GM12873 (cell line): ENCODE results near the gene ATRIP.

Experiments used
- TF ChIP-seq, protein P1 (sequence below): IDR thresholded peaks from 2 replicates; pipeline ENCODE4 v1.5.1; 2012; ENCODE audit warnings: low read depth, mild to moderate bottlenecking, moderate library complexity, low read length, control low read depth; ENCODE audit not compliant: insufficient read depth; ENCODE audit errors: missing control alignments

Gene ATRIP

GRCh38 chr3:48432411-48433371, 13.8 kb upstream of the ATRIP start:
- TF ChIP-seq, protein P1, sequence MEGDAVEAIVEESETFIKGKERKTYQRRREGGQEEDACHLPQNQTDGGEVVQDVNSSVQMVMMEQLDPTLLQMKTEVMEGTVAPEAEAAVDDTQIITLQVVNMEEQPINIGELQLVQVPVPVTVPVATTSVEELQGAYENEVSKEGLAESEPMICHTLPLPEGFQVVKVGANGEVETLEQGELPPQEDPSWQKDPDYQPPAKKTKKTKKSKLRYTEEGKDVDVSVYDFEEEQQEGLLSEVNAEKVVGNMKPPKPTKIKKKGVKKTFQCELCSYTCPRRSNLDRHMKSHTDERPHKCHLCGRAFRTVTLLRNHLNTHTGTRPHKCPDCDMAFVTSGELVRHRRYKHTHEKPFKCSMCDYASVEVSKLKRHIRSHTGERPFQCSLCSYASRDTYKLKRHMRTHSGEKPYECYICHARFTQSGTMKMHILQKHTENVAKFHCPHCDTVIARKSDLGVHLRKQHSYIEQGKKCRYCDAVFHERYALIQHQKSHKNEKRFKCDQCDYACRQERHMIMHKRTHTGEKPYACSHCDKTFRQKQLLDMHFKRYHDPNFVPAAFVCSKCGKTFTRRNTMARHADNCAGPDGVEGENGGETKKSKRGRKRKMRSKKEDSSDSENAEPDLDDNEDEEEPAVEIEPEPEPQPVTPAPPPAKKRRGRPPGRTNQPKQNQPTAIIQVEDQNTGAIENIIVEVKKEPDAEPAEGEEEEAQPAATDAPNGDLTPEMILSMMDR = peak; percentile 36

GRCh38 chr3:48433472-48434118, 12.9 kb upstream of the ATRIP start:
- TF ChIP-seq, protein P1 = no peak

- TF ChIP-seq, protein P1 = no peak
These were observed 11.8 kb upstream of the ATRIP start for GRCh38 chr3:48434591-48435222.

- TF ChIP-seq, protein P1 = no peak
These were observed 11.3 kb upstream of the ATRIP start for GRCh38 chr3:48435223-48435595.

DNA sequence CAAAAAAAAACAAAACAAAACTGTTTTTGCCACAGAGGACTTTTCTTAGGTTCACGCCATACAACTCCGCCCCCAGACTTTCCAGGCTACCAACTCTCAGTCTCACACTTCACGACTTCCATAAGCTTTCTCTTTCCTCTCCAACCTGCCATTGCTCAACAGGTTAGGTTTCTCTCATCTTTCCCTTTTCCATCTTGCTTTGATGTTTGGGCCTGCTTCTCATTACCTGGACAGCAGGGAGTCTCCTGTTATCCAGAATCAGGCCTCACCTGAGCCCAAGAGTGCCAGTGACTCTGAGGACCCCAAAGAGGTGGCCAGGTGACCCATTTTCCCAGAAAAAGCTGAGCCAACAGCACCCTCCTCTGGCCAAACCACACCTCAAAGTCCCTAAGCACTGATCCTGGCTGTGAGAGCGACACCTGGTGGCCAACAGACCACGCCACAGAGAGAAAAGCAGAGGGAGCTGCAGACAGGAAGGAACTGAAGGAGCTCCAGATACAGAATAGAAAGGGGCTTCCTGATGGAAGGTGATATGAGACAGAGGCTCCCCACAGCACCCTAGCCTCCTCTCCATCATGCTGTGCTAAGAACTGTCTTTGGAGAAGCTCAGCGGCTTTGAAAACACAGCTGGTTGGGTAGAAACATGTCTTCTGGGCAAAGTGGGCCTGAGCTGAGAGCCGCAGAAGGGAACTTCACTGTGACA, 10.6 kb upstream of the ATRIP start:
- TF ChIP-seq, protein P1 = peak; percentile 99

DNA sequence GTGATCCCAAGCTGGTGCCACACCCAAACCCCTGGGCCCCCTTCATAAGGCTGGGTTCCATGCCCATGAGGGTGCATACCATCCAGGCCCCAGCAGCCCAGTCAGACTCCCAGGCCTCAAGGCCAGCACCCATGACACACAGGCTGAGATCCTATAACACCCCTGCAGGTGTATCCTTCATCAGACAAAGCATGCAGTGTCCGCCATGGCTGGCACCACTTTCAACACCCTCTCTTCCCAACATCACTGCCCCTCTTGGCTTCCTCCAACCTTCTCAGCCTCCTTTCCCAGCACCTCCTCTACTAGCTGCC, 10.1 kb upstream of the ATRIP start:
- TF ChIP-seq, protein P1 = no peak
